ENCODE results near the gene GTF2H1.

The GTF2H1 gene

DNA sequence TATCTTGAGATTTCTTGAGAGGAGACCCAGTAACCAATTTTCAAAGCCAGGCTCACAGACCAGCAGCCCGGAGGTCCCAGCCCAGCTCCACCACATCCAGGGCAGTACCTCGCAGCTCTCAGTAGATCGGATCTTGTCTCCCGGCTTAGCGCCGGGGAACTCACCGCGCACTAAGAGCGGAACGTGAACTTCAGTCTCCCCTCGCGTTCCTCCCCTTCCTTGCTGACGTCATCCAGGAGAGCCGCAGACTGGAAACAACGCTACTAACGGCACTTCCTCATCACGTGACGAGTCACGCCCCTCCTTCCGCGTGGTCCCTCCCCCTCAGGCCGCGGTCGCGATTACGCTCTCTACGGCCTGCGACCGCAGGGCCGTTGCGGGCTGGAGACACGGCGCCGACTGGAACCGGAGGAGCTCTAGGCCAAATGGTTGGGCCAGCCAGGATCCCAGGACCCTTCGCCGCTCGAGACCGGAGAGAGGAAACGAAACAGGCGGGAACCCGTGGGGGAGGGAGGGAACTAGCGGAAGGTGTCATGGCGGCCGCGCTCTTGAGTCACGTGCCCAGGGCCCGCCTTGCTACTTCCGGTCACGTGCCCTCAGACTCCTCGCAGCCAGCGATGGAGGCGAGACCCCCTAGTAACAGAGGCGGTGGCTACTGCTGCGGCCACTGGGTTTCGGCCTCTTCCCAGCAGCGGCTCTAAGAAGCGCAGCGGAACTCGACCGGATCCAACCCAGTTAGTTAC lies at the start of gene GTF2H1, which contains the start of gene HPS5:
TSS of gene GTF2H1 (plus strand) at position 599 of the 743 bp plus-strand sequence. CDS start 10,508 bp downstream, outside the sequence.
TSS of gene HPS5 (minus strand) at position 172 of the 743 bp plus-strand sequence. CDS start 4,282 bp downstream, outside the sequence.
- peak; percentile 94 to 98 for DNase-seq

DNA sequence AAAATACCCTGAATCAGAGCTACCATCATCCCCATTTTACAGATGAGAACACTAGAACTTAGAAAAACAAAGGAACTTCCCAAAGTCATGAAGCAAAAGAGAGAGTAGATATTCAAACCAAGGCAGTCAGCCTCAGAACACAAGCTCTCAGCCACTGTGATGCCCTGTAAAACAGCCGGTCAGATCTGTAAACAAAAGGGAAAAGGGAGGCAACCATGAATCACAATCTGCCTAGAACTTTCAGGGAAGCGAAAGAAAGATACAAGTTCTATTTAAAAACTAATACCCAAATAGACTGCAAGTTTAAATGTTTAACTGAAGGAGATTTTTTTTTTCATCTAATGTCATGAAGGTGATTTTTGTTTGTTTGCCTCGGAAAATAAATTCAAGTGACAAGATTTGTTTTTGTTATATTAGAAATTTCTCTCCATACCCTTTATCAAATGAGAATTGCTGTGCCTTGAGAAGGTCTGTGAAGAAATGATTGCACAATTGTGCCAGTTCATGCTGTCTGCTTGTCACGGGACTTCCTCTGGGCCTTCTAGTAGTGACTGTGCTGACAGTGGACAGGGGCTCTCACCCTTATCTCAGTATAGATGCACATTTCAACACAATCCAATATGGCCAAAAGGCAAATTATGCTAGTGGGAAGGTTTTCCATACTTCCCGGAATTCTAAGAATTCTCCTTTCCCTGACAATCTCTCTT lies 44.6 kb upstream of the GTF2H1 start:
- no peak for DNase-seq

DNA sequence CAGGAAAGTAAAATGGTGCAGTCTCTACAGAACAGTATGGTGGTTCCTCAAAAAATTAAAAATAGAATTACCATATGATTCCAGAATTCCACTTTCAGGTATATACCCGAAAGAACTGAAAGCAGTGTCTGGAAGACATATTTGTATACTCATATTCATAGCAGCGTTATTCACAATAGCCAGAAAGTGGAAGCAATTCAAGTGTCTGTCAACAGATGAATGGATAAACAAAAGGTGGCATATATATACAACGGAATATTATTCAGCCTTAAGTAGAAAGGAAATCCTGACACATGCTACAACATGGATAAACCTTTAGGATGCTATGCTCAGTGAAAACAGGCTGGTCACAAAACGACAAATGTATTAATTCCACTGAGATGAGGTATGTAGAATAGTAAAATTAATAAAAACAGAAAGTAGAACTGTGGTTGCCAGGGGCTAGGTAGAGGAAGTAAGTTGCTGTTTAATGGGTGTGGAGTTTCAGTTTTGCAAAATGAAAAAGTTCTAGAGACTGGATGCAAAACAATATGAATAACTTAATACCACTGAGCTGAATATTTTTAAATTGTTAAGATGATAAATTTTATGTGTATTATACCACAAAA lies 41.8 kb upstream of the GTF2H1 start:
- DNase-seq, result no peak

DNA sequence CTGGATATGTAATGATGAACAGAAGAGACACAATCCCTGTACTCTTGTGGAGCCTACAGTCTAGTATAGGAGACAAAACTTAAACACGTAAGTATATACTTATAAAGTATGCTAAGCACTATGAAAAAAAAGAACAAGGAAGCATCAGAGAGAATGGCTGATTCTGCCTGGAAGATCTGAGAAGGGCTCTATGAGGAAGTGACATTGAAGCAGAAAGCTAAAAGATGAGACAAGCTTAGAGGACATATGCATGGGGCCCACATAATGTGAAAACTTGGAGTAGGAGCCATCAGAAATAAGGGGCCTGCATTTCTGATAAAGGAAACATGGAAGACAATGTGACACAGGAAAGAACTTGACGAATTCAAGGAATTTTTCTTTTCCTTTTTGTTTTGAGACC lies 39.7 kb upstream of the GTF2H1 start:
- no peak for DNase-seq

DNA sequence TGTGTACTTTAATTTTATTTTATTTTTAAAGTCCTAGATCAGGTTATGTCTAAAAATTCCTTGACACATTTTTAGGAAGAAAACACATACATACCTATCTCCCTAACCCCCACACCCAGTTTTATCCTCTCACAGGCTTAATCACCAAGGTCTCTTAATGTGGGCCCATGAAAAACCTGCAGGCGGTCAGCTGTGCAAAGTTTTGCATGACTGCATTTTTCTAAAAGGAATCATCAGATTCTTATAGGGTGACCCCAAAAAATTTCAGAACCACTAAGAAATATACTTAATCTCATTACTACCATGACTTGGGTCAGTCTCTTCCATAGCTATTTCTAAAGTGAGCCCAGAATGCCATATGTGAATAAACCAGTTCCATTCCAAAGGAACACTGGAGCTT lies 36.5 kb upstream of the GTF2H1 start:
- DNase-seq, result no peak

DNA sequence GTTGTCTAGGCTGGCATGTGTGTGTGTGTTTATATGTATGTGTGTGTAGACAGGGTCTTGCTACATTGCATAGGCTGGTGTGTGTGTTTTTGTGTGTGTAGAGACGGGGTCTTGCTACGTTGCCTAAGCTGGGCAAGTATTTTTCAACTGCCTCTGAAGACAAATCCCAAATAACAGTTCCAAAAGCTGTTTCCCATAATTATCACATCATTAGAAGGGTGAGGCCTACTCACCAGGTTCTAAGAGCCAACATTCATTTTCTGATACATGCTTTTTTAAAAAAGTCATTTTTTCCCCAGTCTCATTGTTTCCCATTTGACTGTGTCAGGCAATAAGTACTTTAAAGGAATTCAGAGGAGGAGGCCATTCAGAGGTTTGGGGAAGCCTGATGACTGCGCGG lies 33.5 kb upstream of the GTF2H1 start:
- no peak for DNase-seq

DNA sequence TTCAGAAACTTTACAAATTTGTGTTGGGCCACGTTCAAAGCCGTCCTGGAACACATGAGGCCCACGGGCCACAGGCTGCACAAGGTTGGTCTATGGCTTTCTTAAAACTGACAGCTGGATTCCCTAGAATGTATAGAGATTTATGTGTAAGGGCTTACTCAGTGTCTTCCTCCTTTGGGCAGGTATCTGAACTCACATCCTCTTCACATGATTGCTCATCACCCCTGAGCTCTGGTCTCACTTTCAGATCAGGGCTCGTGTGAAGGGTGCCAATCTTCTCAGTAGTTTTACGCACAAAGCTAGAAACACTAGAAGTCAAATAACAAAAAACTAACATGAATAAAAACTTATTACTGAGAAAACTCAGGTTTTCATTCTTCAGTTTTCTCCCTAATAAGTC lies 27.5 kb upstream of the GTF2H1 start:
- no peak for DNase-seq

DNA sequence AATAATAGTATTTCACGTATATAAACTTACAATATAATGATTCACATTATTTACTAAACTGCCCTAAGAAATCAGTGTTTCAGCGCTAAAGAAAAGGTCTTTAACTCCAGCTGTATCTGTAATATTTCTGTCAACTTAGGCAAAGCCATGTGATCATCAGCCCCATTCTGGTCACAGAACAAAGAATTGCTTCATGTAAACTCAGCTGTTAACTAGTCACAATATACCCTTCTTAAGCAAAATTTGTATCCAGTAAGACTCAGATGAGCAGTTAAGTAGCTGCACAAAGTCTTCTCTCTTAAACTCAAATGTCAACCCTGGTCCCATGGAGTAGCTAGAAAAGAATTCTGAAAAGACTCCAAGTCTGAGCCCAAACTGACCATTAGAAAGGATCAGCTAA lies 27.1 kb upstream of the GTF2H1 start:
- no peak for DNase-seq

DNA sequence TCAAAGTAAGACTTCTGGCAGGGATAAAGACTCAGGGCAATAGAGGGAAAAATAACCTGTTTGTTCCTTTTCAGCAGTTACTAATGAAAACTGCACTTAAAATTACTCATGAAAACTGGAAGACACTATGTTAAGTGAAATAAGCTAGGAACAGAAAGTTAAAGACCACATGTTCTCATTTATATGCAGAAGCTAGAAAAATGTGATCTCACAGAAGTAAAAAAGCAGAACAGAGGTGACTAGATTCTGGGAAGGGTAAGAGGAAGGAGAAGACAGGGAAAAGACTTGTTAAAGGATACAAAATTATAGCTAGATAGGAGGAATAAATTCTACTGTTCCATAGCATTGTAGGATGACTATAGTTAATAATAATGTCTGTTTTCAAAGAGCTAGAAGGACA lies 22.6 kb upstream of the GTF2H1 start:
- no peak for DNase-seq

DNA sequence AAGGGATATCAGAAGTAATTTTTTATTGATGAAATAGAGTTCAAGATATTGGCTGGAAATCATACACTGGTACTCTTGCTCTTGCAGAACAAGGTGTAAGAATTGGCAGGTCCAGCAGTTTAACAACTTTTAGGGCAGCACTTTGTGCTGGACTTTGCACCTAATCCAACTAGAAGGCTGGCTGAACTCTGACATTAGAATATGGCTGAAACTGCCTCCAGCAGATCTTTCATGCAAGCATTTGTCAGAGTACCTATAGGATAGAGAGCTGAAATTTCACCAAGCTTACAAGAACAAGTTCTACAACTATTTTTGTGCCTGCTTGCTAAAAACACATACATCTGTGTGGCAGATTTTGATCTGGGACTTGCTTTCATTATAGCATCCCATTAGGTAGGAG lies 17.6 kb upstream of the GTF2H1 start:
- no peak for DNase-seq

DNA sequence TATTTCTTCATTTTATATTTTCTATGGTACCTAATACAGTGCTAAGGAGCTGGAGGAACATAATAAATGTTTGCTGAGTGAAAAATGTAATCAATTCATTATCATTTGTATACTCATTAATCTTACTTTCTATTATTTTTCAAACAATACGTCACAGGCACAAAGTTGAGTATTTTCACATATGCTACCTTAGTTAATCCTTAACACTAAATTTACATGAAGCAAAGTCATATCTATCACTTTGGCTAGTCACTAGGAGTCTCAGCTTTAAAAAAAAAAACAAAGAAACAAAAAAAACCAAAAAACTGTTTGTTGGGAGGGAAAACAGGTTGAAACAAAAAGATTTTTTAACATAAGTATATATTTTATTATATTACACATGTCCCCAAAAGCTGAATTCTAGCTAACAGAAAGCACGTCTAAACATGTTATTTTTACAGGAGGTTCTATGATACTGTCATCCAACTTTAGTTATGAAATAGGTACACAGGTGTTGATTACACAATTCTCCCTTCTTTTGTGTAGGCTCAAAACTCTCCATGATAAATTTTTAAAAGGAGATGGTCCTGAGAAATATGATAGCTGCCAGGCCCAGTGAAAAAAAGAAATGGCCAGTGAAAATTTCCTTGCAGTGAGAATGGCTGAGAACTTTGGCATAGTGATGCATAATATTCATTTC lies 14.8 kb upstream of the GTF2H1 start:
- no peak for DNase-seq

DNA sequence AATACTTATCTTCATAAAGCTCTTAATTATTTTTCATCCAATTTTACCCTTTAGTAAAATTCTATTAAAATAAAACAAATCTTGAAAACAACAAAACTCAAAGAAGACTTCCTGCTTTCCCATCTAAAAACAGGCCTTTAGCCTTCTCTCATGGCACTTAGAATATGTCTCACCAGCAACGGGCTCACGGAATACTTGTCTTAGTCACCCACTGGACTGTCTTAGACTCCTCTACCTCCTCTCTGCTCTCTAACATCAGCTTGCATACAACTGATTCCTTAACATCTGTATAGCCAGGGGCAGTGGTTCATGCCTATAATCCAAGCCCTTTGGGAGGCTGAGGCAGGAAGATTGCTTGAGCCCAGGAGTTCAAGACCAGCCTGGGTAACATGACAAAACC lies 14.1 kb upstream of the GTF2H1 start:
- DNase-seq, result no peak

DNA sequence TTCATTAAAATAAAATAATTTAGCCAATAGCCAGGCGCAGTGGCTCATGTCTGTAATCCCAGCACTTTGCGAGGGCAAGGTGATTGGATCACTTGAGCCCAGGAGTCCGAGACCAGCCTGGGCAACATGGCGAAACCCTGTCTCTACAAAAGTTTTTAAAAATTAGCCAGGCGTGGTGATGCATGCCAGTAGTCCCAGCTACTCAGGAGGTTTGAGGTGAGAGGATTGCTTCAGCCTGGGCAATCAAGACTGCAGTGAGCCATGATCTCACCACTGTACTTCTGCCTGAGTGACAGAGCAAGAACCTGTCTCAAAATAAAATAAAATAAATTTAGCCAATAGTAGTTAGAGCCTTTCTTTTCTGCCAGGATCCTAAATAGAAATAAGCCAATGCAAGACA lies 12.7 kb upstream of the GTF2H1 start:
- DNase-seq, result no peak

DNA sequence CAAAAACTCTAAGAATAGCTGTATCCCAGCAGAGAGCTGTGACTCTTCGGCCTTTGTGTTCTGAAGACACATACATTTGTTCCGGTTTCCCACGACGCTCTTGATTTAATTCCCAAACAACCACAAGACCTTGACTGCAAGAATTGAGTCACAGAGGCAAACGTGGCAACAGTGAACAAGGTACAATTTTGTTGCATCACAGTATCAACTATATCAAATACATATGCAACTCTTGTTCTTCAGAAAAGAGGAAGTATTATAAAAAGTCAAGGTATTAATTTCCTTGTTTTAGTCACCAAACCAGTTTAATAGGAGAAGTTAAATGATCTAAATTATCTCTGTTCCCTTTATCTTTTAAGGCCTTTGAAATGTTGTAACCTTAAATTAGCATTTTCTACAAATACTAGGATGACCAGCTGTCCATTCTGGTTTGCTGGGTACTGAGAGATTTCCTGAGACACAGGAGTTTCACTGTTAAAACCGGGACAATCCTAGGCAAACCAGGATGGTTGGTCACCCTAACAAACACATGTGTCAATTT lies 11.5 kb upstream of the GTF2H1 start:
- no peak for DNase-seq

DNA sequence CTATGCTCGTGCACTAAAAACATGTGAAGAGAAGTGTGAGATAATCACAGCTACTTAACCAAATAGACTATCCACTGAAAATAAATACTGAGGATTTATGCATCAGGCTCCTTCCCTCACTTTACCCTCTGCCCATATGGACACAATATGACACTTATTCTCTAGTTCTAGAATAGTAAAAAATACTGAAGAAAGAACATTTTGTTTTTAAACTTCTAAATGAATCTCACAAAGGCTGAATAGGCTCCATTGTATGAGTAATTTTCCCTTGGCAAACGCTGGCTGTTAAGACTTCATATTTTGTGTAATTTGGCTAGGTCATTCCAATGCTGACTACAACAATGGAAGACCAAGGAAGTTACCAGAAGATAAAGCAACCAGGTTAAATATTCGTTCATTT lies 10.4 kb upstream of the GTF2H1 start:
- DNase-seq, result no peak

DNA sequence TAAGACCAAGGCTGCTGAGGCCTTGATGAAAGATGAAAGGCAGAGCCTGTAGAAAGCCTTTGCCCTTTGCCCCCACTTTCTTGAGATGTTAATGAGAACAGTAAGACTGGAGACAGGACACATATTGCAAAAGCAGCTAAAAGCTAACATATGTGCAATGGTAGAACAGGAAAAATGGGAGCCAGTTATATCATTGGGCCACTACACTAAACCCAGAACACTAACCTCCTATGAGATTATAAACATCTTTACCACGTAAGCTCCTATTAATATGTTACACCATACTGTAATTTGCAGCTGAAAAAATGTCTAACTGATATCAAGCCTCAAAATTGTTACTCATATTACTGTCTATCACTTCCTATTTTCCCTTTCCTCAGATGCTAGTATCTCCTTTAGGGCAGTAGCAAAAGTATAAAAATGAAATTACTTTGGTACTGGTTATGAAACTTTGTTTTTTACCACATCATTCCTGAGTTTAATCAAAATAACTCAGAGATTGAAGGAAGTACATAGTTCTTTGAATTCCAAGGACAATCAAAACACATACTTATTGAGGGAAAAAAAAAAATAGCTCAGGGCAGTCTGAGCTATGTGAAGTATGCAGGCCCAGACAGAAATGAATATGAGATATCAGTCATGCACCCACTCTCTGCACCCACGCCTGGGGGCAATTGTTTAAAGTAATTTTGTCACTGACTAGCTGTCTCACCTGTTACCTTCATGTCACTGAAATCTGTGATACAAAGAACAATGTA lies 9.5 kb upstream of the GTF2H1 start:
- DNase-seq, result no peak

DNA sequence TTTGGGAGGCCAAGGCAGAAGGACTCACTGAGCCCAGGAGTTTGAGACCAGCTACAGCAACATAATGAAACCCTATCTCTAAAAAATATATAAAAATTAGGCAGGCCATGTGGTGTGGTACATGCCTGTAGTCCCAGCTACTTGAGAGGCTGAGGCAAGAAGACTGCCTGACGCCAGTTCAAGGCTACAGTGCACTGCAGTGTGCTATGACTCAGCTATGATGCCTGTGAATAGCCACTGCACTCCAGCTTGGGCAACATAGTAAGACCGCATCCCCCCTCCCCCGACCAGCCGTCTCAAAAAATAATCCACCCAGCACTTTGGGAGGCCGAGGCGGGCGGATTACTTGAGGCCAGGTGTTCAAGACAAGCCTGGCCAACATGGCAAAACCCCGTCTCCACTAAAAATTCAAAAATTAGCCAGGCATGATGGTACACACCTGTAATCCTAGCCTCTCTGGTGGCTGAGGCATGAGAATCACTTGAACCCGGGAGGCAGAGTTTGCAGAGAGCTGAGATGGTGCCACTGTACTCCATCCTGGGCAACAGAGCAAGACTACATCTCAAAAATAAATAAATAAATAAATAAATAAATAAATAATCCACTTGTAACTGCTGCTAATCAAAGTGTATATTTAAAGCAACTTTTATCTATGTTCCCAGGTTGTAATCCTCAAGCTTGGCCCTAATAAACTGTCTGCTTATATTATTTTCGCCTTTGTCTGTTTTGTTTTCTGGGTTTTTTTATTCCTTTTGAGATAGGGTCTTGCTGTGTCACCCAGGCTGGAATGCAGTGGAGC lies 8.2 kb upstream of the GTF2H1 start:
- no peak for DNase-seq

DNA sequence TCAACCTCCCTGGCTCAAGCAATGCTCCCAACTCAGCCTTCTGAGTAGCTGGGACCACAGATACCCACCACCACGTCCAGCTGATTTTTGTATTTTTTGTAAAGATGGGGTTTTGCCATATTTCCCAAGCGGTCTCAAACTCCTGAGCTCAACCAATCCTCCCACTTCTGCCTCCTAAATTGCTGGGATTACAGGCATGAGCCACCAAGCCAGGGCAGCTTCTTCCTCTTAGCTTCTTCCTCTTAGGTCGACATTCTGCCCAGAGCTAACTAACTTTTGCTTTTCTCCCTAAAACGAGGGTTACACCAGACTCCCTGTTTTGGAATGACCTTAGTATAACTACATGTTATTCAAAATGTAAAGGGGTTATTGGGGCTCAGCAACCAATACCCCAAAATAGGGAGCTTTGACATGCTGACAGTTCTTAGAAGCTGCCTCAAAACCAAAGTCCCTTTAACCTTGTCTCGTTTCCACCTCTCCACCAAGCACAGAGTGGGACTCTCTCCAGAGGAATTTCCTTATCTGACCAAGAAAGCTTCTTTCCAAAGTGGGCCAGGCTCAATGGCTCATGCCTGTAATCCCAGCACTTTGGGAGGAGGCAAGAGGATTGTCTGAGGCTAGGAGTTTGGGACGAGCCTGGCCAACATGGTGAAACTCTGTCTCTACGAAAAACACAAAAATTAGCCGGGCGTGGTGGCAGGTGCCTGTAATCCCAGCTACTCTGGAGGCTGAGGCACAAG lies 7.4 kb upstream of the GTF2H1 start:
- DNase-seq, result no peak

DNA sequence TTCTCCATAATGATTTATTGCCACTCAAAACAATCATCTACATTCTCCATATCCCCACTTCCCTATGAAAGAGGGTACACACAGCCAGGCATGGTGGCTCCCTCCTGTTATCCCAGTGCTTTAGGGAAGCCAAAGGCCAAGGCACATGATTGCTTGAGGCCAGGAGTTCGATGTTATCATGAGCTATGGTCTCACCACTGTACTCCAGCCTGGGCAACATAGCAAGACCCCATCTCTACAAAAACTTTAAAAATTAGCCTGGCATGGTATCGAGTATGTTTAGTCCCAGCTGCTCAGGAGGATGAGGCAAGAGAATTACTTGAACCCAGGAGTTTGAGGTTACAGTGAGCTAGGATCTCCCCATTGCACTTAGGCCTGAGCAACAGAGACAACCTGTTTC lies 6.5 kb upstream of the GTF2H1 start:
- no peak for DNase-seq

DNA sequence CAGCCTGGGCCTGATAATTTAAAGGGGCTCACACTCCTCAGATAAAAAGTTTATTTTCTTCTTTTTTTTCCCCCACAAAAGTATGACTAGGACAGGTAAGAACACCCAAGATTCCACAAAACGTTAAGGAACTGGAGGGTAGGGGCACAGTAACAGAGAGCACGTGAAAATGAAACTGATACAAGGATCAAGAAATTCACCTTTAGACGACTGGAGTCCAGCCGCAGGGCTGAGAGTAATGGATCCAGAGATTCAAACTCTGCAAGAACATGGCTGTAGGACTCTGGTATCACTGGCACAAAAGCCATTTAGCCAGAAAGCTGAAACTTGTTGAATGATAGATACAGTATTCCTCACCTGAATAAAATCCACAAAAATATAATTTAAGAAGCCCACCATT lies 4.8 kb upstream of the GTF2H1 start:
- no peak for DNase-seq

DNA sequence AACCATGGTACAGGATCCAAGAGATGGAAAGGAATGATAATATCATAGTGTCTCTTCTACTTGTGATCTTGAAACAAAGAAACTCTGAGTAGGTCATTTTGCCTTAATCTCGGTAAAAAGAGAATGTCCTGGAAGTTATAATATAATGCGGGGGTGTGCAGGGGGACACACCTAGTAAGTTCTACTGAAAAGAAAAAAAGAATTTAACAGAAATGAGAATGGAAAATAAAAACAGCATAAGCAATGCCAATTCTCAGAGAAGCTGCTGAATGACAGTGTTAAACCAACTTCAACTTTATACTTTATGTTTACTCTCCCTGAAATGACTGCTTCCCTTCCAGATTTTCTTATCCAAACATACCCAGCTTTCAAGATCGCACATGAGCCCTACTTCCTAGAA lies 2.5 kb upstream of the GTF2H1 start:
- no peak for DNase-seq
